Inferior parietal cortex (tissue), 1 donor: ENCODE data around the gene CDKL1.
"Not testable (repeated sequence)": the region's sequence is repeated elsewhere in the genome, so short reads cannot be mapped to it uniquely, and the experiment has no call there.

Experiments used
- DNase-seq: peaks from one replicate; pipeline ENCODE4 v3.0.0-alpha.2; 2016; ENCODE audit errors: extremely low spot score

CDKL1 gene

DNA sequence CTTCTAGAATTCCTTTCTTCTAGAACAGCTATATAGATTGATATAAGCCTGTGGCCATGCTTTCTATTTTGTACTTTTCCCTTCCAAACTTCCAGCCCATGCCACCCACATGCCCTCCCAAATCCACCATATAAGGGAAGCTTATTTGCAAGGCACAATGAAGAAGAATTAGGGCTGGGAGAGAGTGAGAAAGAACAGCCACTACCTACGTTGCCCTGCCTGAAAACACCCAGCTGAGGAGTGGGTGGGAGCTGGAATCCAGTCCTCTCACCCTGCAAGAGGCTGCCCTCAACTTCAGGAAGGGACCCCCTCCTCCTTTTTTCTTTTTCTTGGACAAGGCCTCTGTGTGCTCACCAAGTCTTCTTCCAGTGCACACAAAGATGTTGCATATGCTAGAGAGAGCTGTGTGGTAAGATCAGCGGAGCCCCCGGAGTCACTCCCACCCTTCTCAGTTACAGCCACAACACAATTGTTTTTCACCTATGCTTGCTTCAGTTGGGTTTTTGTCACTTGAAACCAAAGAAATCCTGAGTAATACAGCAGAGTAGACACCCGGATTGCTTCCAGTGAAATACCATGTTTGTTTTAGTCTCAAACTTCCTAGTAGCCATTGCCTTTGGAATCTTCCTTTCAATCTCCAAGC, 38.8 kb downstream of the CDKL1 start:
- no peak for DNase-seq

DNA sequence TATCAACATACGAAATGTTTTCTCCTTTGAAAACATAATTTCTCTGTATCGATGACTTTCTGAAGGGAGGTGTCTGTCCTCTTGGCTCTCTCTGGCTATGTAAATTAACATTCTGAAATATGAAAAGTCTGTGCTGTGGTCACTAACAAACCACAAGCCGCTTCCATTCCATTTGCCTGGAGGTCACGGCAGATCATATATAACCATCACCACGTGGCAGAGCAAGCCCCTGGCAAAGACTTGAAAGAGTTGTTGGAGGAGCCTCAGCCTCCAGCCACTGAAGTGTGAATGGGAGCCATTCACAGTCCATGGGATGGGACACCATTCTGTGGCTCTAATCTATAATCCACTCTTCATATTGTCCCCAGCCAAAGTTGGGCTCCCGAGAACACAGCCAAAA, 39.6 kb downstream of the CDKL1 start:
- DNase-seq, result no peak

DNA sequence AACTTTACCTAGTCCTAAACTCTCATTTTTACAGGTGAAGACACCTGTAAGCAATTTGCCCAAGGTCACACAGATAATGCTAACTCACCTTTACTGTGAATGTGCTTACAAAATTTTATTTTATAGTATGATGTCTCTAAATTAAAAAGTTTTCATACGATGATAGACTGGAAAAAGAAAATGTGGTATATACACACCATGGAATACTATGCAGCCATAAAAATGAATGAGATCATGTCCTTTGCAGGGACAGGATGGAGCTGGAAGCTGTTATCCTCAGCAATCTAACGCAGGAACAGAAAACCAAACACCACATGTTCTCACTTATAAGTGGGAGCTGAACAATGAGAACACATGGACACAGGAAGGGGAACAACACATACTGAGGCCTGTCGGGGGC, 40.4 kb downstream of the CDKL1 start:
- not testable (repeated sequence) for DNase-seq

DNA sequence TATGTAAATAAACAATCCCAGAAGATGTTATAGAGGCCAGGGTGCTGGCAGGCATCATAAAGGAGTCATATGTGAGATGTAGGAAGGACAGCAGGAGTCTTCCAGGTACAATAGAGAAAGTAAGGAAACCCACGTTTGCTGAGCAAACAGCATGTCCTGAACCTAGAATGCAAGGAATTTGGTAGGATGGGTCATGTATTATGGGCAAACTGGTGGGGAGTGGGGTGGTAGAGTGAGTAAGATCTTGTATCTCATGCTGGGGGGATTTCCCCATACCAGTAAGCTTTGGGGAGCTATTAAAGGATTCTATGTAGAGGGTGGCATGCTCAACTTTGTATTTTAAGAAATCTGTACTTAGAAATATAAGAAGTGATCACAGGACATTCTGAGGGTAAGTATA, 41.0 kb downstream of the CDKL1 start:
- no peak for DNase-seq

DNA sequence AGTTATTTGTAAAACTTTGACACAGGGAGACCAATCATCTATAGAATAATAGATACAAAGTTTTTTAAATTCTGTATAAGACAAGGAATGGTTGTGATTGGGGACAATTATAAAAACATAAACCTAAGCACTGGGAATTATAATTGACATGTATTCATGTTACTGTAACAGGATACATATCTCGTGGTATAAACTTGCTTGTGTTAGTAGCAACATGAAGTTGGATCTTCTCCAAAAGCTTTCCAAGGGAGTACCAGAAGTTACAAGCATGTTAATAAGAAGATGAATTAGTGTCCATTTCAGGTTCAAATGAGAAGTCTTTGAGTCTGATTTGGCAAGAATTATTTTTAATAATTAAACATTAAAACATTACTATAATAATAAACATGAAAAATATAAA, 42.2 kb downstream of the CDKL1 start:
- DNase-seq, result no peak

DNA sequence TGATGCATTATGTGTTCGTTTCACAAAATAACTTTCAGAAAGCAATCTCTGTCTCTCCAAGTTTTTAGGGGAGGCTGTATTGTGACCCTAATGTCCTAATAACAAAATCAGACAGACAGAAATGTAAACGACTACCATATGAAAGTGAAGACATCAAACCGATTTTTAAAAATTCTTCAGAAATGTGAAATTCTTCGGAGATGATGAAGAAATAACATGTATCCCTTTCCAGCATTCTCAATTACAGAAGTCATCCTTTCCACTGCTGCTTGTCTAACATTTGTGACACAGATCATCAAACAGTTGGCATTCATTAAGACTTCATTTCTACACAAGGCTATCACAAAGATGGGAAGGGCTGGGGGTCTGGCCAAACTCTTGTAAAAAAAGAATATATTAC, 43.6 kb downstream of the CDKL1 start:
- no peak for DNase-seq

DNA sequence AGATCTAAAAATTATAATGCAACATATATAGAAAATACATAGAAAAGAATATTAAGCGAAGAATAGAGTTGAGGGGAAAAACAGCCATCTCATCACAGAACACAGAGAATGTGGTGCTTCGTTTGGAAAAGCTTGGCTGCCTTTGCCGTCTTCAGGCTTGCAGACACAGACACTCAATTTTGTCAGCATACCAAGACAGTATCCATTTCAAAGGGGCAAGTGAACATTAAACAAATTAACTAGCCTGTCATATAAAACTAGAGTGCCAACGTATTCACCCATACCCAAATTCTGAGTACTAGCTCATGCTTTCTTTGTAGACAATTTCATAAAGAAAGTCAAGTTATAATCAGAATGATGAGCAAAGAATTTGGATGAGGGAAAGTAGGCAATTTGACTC, 44.1 kb downstream of the CDKL1 start:
- no peak for DNase-seq

DNA sequence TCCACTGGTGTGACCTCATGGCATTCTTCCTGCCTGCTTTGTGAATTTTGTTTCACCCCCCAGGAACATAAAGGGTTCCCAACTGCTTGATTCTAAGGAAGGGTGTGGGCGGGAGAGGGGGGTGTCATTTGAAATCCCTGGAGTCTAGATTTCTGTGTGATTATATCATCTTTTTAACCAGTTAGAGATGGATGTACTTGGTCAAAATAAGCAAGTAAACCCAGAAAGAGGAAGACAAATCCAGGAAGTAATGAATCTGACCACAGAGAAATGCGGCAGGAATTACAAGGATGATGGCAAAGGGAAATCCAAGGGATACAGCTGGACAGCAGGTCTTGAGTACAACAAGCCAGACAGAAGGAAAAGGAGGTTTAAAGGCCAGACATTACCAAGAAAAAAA, 45.7 kb downstream of the CDKL1 start:
- DNase-seq, result no peak

DNA sequence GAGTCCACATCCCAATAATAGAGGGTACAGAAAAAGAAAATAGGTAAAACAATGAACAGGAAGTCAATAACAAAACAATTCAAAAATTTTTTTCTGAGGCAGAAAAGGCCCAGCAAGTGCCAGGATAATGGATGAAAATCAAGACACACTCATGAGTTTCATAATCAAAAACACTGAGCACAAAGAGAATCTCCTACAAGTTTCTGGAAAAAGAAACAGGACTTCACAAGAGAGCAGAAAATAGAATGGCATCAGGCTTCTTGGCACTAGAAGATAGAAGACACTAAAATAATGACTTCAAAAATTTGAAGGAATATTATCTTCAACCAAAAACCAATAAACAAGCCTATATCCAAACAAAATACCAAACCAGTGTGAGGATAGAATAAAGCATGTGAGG, 47.7 kb downstream of the CDKL1 start:
- peak; percentile 63 for DNase-seq

DNA sequence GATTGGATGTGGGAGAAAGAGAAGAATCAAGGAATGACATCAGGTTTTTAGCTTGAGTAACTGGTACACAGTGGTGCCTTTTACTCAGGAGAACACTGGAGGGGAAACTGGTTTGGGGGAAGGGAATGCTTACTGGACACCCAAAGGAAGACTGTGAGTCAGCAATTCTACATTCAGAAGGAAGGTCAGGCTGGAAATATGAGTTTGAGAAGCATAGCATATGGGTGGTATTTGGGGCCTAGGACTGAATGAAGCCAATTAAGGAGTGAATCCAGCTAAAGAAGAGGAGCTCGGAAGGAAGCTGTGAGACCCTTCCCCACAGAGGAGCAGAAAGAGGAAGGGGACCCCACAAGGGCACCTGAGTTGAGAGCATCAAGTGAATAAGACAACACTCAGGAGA, 49.2 kb downstream of the CDKL1 start:
- DNase-seq, result no peak

DNA sequence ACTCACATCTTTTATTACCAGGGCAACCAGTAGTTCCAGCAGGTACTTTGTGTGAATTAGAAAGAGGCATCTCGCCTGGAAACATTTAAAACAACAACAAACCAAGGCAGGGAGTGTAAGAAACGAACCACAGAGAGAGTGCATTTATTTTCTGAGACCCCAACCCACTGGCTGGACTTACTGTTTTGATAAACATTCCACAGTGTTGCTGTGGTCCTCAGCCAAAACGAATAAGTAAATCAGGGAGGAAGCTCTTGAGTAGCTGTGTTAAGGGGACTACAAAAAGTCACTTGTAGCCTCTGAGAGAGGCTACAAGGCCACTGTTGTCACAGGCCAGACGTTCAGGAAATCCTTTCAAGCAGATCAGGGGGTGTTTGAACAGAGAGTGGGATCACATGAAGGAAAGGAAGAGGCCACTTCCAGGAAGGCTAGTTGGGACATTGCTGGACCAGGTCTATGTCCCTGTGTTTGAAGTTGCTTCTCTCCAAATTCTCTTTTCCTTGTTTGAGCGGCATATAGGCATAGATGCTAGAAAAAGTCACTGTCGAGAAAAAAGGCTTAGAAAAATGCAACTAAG, 50.7 kb downstream of the CDKL1 start:
- no peak for DNase-seq

DNA sequence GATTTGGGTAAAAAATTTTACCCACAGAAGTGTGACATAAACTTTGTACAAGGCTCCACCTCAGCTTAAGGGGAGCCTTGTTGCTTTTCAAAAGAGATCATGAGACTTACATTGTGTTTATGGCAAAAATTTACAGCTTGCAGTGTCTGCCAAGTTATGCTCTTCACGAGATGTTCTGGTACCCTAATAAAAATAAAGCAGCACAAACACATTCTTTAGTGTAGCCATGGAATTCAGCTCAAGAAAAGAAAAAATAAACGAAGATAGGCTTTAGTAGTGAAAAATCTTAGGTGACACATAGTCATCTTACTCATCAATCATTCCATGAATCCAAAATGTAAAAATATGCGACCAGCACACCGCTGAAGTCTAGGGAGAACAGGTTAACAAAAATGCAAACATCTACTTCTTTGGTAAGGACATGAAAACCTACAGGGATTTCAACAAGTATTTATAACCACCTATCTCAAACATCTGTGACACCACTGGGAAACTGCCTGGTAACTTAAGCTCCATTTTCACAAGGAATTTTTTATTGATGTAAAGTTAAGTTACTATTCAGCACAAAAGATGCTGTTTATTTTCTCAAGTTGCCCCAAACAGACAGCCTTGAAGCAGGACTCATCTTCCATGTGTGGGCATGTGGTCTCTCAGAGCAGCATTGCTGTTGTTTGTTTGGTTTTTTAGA, 51.7 kb downstream of the CDKL1 start:
- DNase-seq, result peak; percentile 49

DNA sequence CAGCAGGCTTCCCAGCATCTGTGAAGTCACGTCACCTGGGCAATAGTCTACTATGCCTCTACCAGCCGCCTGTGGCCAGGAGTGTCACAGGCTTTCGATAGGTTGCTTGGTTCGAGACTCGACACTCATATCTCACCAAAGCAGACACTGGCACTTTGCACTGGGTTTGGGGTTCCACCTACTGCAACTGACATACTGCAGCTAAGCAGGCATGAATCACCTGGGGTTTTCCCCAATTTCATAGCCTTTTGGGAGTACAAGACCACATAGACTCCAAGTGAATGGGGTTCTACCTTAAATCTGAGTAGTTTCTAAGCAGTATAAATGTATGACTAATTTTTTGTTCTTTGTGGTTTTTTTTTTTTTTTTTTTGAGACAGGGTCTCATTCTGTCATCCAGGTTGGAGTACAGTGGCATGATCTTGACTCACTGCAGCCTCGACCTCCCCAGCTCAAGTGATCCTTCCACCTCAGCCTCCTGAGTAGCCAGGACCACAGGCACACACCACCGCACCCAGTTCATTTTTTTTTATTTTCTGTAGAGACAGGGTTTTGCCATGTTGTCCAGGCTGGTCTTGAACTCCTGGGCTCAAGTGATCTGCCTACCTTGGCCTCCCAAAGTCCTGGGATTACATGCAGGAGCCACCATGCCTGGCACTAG, 52.4 kb downstream of the CDKL1 start:
- DNase-seq, result no peak

DNA sequence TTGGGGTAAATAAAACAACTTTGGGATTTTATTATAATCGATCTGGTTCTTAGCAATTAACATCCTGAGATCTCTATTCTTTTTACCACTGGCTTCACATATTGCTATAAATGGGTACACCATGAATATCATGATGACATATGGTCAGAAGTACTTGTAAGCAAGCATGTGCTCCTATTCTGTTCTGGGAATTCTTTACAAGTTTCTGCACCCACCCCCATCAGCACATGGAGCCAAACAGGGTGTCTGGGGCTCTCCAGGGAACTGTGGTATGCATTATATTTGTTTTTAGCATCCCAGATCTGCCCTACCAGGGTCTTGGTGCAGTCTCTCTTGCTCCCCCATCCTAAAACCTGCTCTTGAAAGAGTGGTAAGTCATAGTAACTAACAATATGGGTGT, 53.2 kb downstream of the CDKL1 start:
- DNase-seq, result peak; percentile 43

DNA sequence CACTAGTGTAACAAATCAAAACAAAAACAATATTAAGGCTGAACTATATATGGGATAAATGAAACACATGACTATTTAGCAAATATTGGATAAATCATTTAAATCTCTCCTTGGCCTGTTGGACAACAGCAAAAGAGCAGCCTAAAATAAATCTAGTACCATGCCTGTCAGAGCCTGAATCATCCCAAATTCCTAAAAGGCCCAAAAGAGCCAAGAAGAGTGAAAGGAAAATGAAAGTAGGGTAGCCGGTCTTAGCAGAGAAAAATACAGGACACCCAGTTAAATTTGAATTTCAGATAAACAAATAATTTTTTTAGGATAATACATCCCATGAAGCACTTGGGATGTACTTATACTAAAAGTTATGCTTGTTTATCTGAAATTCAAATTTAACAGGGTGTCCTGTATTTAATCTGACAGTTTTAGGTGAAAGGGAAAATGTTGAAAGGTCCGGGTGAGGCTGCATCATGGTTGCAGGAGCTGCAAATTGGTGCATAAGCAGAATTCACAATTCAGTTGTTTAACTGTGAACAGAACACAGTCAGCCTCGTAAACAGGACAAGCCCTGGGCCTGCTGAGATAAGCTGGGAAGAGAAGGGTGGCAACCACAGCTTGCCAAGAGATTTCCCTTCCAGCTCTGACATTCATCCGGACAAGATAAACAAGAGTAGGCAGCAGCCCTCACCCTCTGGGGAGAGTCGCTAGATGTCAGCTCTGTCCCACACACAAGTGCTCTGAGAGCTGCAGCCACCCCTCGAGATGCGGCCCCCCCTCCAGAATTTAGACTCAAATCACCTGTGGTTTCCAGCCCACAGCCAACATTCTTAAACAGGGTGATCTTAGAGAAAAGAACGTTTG, 54.2 kb downstream of the CDKL1 start:
- DNase-seq, result peak; percentile 81

DNA sequence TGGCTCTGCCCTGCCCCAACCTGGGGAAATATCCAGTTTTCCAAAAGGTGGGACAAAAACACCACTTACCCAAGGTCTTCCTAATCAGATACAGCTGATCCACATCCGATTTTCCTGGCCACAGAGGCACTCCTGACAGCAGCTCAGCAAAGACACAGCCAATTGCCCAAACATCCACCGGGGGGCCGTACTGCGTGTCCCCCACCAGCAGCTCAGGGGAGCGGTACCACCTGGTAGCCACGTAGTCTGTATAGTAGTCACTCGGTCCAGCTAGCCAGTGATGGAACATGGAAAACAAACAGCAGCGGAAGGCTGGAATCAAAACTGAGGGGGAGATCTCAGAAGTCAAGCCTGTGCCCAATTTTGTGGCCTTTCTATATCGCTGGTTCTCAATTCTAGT, 55.7 kb downstream of the CDKL1 start:
- DNase-seq, result no peak

DNA sequence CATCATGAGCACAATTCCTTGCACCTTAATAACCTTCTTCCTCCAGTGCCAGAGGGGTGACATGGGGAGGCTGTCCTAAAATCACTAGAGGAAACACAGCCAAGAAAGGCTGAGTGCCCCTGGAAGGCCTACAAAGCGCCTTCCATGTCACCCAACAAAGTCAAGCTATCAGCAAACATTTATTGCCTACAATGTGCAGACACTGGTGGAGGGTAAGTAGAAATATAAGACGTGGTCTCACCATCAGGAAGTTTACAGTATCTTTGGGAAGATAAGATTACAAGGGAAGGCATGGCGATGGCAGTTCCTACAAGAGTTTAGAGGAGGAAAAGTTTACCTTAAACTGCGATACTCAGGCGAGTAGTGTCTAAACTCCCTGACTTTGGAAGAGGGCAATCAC, 56.6 kb downstream of the CDKL1 start:
- DNase-seq, result no peak

DNA sequence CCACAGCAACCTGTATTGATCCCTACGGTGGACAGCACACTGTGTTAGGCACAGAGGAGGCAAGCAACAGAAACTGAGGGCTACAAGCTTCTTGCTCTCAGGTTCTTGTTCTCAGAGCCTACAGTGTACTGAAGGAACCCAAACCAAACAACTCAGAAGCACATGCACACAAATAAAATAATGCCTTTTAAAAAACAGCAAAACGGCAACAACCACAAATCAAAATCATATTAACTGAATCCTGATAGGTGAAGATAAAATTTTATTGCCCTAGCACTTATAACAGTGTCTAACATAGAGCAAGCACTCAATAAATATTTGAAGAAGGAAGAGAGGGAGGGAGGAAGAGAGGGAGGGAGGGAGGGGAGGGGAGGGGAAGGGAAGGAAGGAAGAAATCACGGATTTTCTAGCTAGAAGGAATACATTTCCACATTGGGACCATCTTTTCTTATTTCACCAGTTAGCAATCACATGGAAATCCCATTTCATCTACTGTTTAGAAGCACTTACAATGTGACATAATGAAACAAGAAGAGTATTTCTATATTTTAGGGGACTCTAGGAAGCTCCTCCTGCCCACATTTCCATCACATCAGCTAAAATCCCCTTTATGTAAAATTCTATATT, 57.4 kb downstream of the CDKL1 start:
- no peak for DNase-seq

DNA sequence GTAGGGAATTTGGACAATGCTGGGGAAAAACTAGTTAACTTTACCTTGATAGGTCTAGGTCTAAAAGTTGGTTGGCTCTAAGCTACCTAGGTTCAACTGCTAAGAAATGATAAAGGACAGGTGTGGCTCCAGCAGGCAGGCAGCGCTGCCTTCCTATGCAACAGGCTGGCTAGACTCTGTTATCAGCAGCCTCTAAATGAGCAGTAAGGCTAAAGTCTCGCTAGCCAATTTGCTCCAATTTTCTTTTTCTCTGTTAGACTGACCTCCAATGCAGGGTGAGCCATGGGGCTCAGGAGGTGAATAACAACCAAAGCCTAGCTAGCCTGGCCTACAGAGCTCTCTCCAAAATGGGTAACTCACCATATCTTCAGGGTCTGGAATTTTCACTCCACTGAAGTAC, 58.1 kb downstream of the CDKL1 start:
- DNase-seq, result no peak

DNA sequence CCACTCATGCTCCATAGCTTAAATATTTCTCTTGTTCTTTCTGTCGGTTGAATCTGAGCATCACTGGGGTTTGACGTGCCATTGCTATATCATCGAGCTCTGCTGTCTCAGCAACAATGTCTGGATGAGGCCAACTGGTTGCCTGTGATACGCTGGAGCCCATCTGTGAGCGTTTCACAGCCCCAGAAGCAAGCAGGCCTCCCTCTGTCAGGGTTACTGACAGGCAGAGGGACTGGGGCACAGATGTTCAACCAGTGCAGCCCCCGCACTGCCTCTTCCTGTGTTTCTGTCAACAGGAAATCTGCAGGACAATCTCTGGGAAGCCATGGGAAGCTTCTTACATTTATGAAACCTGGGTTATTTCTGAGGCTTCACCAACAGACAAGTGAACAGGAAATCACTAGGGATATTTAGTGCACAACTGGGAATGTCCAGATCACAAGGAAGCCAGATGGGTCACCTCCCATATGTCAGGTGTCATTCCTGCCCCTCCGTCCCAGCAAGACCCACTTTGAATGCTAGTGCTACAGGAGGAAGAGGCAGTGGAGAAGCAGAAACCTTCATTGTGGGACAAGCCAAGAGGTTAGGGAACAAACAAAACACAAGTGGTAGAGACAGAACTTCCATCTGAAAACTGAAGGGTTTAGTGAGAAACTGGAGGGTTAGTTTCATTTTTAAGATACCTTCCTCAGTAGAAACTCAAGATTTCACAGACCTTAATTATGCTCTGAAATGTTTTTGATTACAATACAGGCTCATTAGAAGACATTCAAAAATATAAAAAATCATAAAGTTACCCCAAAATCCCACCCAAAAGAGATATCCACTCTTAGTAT, 60.5 kb downstream of the CDKL1 start:
- DNase-seq, result peak; percentile 73

DNA sequence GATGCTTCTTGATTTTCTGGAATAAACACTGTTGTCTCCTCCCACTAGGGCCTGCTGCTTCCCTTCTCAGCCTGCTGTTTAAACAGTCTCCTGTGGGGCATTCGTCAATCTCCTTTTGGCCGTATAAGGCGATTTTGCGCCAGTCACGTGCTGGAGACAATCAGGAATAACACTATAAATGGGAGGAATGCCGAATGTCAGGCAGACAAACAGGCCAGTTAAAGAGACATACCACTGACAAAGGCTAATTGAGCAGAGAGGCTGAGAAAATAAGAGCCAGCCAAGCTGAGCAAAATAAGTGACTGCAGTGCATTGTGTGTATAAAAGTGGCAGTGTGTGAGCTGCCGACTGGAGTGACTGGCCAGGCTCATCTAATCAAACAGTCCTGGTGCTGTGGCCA, 61.3 kb downstream of the CDKL1 start:
- peak; percentile 86 for DNase-seq
